SK-N-MC (cell line): ENCODE results near the gene SLC23A3.
A peak's percentile ranks its signal among the peaks of the same experiment; 100 is the strongest.
"Not testable (repeated sequence)": the region's sequence is repeated elsewhere in the genome, so short reads cannot be mapped to it uniquely, and the experiment has no call there.

ENCODE experiments used
- DNase-seq: peaks from one replicate; pipeline ENCODE4 v3.0.0-alpha.2; 2011; ENCODE audit warnings: low read depth, low spot score
- H3K27ac ChIP-seq: fragments of 200-600 bp; sonication (generic); 2 replicates; pipeline ENCODE4 v1.5.1; 2016; ENCODE audit warnings: mixed run types
- H3K36me3 ChIP-seq: fragments of 200-600 bp; sonication (generic); 2 replicates; pipeline ENCODE4 v1.6.1; 2017; ENCODE audit warnings: antibody characterized with exemption, low read length, mixed read lengths; ENCODE audit not compliant: insufficient read depth
- H3K4me3 ChIP-seq: fragments of 200-600 bp; sonication (generic); 2 replicates; pipeline ENCODE4 v1.5.1; 2016
- H3K9ac ChIP-seq: fragments of 200-600 bp; sonication (generic); 2 replicates; pipeline ENCODE4 v1.8.0; 2017; ENCODE audit warnings: mixed run types, mixed read lengths; ENCODE audit not compliant: insufficient read length
- H3K9me3 ChIP-seq: fragments of 200-600 bp; sonication (generic); 2 replicates; pipeline ENCODE4 v1.6.1; 2017; ENCODE audit warnings: low read depth, mild to moderate bottlenecking, antibody characterized with exemption, low read length, moderate library complexity, mixed read lengths
- EZH2 ChIP-seq: fragments of 200-600 bp; sonication (generic); IDR thresholded peaks from one replicate; pipeline ENCODE4 v1.6.1; 2017; ENCODE audit warnings: antibody characterized with exemption
- FOXP2 ChIP-seq: optimal IDR thresholded peaks from 2 replicates; pipeline ENCODE3; 2011; ENCODE audit warnings: mild to moderate bottlenecking, moderate library complexity; ENCODE audit not compliant: insufficient read depth; ENCODE audit errors: extremely low read length, control extremely low read depth
- POLR2AphosphoS5 ChIP-seq: IDR thresholded peaks from 2 replicates; pipeline ENCODE4 v1.6.1; 2012; ENCODE audit warnings: mild to moderate bottlenecking, low read depth, low read length, borderline replicate concordance

Gene SLC23A3

GRCh38 chr2:219206328-219207133 lies 36.7 kb upstream of the SLC23A3 start, which contains the start of gene ZFAND2B:
TSS of gene ZFAND2B (plus strand) at chr2:219206782. CDS start at chr2:219206988, 206 bp downstream.
- H3K27ac ChIP-seq = peak within 1 kb of the TSS; percentile 93
- peaks cover 34% of the 10 kb centered on the region for H3K36me3 ChIP-seq
- no peak for TF ChIP-seq EZH2
- peak; percentile 98 for TF ChIP-seq POLR2AphosphoS5
- H3K9me3 ChIP-seq = no peaks in the 10 kb centered on the region
- DNase-seq = no peak
- H3K4me3 ChIP-seq = peak within 1 kb of the TSS; percentile 96
- H3K9ac ChIP-seq = peak within 1 kb of the TSS; percentile 91

GRCh38 chr2:219205981-219206327 lies 36.1 kb upstream of the SLC23A3 start:
- Histone ChIP-seq H3K9me3 (no peaks in the 10 kb centered on the region), H3K4me3 (peak overlapping the region; percentile 96), H3K27ac (peak overlapping the region; percentile 87), H3K36me3 (peaks cover 29% of the 10 kb centered on the region), H3K9ac (peak overlapping the region; percentile 91)
- DNase-seq = no peak
- TF ChIP-seq EZH2 = no peak
- TF ChIP-seq FOXP2 = no peak
- no peak for TF ChIP-seq POLR2AphosphoS5

DNA sequence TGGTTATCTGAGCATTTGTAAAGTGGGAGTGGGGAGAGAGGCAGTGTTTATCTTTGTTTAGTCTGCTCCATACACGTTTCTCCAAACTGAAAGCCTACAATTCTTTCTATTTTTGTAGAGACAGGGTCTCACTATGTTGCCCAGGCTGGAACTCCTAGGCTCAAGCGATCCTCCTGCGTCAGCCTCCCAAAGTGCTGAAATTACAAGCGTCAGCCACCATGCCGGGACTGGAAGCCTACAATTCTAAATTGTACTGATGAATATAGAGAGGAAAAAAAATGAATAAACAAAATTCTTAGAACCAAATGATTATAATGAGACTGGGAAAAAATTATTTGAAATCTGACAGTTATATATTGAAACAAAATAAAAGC lies 35.3 kb upstream of the SLC23A3 start:
- TF ChIP-seq EZH2 (no peak), FOXP2 (no peak), POLR2AphosphoS5 (no peak)
- H3K9me3 ChIP-seq = no peaks in the 10 kb centered on the region
- no peak for DNase-seq
- H3K27ac ChIP-seq = no peak overlapping the region
- H3K4me3 ChIP-seq = no peak overlapping the region
- H3K9ac ChIP-seq = no peak overlapping the region
- peaks cover 21% of the 10 kb centered on the region for H3K36me3 ChIP-seq

DNA sequence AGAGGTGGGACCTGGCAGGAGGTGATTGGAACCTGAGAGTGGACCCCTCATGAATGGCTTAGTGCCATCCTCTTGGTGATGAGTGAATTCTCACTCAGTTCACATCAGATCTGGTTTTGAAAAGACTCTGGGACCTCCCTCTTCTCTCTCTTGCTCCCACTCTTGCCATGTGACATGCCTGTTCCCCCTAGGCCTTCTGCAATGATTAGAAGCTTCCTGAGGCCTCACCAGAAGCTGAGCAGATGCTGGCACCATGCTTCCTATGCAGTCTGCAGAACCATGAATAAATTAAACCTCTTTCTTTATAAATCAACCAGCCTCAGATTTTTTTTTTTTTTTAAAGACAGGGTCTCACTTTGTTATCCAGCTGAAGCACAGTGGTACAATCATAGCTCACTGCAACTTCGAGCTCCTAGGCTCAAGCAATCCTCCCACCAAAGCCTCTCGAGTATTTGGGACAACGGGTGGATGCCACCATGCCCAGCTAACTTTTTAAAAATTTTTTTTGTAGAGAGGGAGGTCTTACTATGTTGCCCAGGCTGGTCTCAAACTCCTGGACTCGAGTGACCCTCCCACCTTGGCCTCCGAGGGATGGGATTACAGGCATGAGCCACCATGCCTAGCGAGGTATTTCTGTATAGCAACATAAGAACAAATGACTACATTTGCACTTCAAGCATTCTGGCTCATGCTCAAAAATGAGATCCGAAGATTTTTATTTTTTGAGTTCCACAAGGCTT lies 34.8 kb upstream of the SLC23A3 start:
- no peak overlapping the region for H3K27ac ChIP-seq
- no peak overlapping the region for H3K9ac ChIP-seq
- no peak overlapping the region for H3K4me3 ChIP-seq
- no peak for DNase-seq
- peaks cover 15% of the 10 kb centered on the region for H3K36me3 ChIP-seq
- TF ChIP-seq EZH2 (no peak), POLR2AphosphoS5 (no peak), FOXP2 (no peak)
- H3K9me3 ChIP-seq = no peaks in the 10 kb centered on the region

DNA sequence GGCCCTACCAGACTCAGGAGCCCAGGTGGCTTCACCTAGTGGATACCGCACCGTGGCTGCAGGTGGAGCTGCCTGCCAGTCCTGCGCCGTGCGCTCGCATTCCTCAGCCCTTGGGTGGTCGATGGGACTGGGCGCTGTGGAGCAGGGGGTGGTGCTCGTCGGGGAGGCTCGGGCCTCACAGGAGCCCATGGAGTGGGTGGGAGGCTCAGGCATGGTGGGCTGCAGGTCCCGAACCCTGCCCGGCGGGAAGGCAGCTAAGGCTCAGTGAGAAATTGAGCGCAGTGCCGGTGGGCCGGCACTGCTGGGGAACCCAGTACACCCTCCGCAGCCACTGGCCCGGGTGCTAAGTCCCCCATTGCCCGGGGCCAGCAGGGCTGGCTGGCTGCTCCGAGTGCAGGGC lies 31.5 kb upstream of the SLC23A3 start:
- not testable (repeated sequence) for H3K9me3 ChIP-seq, H3K4me3 ChIP-seq, H3K27ac ChIP-seq, H3K36me3 ChIP-seq, H3K9ac ChIP-seq, DNase-seq

DNA sequence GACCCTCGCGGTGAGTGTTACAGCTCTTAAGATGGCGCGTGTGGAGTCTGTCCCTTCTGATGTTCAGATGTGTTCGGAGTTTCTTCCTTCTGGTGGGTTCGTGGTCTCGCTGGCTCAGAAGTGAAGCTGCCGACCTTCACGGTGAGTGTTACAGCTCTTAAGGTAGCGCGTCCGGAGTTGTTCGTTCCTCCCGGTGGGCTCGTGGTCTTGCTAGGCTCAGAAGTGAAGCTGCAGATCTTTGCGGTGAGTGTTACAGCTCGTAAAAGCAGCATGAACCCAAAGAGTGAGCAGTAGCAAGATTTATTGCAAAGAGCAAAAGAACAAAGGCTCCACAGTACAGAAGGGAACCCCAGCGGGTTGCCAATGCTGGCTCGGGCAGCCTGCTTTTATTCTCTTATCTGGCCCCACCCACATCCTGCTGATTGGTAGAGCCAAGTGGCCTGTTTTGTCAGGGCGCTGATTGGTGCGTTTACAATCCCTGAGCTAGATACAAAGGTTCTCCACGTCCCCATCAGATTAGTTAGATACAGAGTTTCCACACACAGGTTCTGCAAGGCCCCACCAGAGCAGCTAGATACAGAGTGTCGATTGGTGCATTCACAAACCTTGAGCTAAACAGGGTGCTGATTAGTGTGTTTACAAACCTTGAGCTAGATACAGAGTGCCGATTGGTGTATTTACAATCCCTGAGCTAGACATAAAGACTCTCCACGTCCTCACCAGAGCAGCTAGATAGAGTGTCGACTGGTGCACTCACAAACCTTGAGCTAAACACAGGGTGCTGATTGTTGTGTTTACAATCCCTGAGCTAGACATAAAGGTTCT lies 30.9 kb upstream of the SLC23A3 start:
- not testable (repeated sequence) for H3K36me3 ChIP-seq, H3K9me3 ChIP-seq, DNase-seq, H3K4me3 ChIP-seq, H3K9ac ChIP-seq
- TF ChIP-seq POLR2AphosphoS5 = peak; percentile 74
- H3K27ac ChIP-seq = peak overlapping the region; percentile 70; the same call in 1 of the 2 replicates

DNA sequence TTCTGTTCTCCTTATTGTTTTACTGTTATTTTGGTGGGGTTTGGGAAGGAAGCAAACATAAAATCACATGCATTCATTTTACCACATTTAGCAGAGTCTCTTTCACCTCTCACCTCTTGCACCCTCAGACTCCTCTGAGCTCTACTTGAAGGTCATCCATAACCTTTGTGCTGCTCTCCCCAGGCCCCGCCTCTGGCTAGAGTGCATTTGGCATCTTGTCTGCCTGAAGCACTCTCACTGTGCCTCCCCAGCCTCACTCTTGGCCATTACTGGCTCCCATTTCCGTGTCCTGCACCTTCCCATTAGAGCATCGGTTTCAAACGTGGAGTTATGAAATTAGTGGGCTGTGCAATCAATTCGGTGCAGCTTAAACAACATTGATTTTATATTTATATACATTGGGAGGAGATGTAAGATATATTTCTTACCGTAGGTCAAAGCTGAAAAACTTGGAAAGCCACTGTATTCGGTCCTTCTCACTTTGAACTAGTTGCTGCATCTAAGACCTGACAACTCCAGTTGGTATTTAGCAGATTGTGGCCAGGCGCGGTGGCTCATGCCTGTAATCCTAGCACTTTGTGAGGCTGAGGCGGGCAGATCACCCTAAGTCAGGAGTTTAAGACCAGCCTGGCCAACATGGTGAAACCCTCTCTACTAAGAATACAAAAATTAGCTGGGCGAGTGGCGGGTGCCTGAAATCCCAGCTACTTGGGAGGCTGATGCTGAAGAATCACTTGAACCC lies 29.8 kb upstream of the SLC23A3 start:
- no peak for DNase-seq
- H3K4me3 ChIP-seq = no peak overlapping the region
- H3K9ac ChIP-seq = no peak overlapping the region
- TF ChIP-seq FOXP2 (no peak), EZH2 (no peak), POLR2AphosphoS5 (no peak)
- H3K27ac ChIP-seq = no peak overlapping the region
- H3K36me3 ChIP-seq = no peaks in the 10 kb centered on the region
- H3K9me3 ChIP-seq = no peaks in the 10 kb centered on the region

- Histone ChIP-seq H3K36me3 (no peaks in the 10 kb centered on the region), H3K4me3 (no peak overlapping the region), H3K9me3 (no peaks in the 10 kb centered on the region), H3K9ac (no peak overlapping the region), H3K27ac (no peak overlapping the region)
- no peak for TF ChIP-seq EZH2
- no peak for TF ChIP-seq FOXP2
- no peak for TF ChIP-seq POLR2AphosphoS5
- DNase-seq = no peak
Measured at GRCh38 chr2:219198974-219199373, 29.1 kb upstream of the SLC23A3 start.
